HG03565 (cell line): Measurements from ENCODE around the gene ACTR10.
A peak's percentile ranks its signal among the peaks of the same experiment; 100 is the strongest.

Experiments used
- ATAC-seq: cut with Tn5 transposase; IDR thresholded peaks from one replicate; pipeline ENCODE4 v1.9.1; 2021; ENCODE audit warnings: mild to moderate bottlenecking, moderate library complexity; ENCODE audit not compliant: unreplicated experiment

ACTR10 gene

GRCh38 chr14:58278177-58278576 is 78.2 kb downstream of the ACTR10 start:
- ATAC-seq, result no peak

DNA sequence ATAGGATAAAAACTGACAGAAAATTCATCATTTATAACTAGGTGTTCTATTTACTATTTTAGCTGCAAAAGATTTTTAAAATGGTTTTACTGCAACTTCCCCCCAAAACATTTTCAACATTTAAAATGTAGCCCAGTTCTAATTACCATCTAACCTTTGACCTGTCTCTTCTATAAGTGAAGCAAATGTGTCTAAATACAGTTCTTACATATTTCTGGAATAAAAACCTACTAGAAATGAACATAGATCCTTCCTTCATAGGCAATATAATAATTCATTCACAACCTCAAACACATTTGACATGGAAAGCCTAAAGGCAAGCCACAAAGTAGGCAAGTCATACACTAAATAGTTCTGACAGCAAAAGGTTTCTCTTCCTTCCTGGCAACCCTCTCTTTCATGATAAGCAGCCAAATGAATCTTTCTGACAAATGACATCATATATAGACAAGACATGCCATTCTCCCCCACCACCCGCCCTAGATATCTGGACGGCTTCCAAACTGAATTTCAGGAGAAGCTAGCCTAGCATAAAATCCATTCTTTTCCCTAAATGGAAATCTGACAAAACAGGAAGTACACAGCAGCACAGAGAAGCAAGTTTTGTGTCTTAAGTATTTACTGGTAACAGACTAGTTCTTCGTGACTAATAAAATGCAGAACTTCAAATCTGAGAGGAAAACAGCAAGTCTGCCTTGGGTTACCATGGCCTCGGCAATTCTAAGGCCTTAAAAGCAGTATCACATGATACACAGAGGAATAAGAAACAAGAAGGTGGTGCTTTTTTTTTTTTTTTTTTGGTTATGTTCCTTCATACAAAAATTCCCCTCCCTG is 81.2 kb downstream of the ACTR10 start:
- ATAC-seq, result peak; percentile 55

- no peak for ATAC-seq
These were observed 82.0 kb downstream of the ACTR10 start for GRCh38 chr14:58281969-58282368.

- ATAC-seq, result no peak
These were observed 83.1 kb downstream of the ACTR10 start for GRCh38 chr14:58282925-58283593.

DNA sequence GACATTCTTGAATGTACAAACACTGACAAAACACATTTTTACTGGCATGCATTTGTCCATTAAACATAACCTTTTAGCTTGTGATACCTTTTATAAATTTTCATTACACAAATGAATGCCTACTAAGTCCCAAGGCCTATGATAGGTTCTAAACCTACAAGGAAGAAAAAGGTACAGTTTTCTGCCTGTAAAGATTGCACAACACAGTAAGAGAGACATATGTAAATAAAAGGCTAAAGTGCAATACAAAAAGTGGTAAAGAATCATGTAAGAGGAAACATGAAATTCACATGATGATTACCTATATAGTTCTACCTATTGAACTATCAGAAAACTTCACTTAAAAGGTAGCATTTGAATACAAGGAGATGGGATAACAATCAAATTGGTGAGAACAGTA is 83.8 kb downstream of the ACTR10 start:
- ATAC-seq, result no peak

GRCh38 chr14:58285132-58285531 is 85.2 kb downstream of the ACTR10 start:
- no peak for ATAC-seq
